WERI-Rb-1 (cell line): ENCODE measurements around the gene ATXN7L3B.

Experiments
- DNase-seq: peaks from one replicate; pipeline ENCODE4 v3.0.0-alpha.2; 2020
- H3K27ac ChIP-seq: fragments of 250-450 bp; sonication (Bioruptor Pico); 2 replicates; pipeline ENCODE4 v1.5.1; 2020; ENCODE audit warnings: mild to moderate bottlenecking, moderate library complexity
- H3K27me3 ChIP-seq: fragments of 250-450 bp; sonication (Bioruptor Pico); 2 replicates; pipeline ENCODE4 v1.5.1; 2021; ENCODE audit warnings: mild to moderate bottlenecking, low read depth, moderate library complexity; ENCODE audit not compliant: insufficient read depth, severe bottlenecking
- H3K36me3 ChIP-seq: fragments of 250-450 bp; sonication (Bioruptor Pico); 2 replicates; pipeline ENCODE4 v1.5.1; 2020; ENCODE audit warnings: mild to moderate bottlenecking, moderate library complexity
- H3K4me3 ChIP-seq: 2 replicates; pipeline ENCODE4 v1.5.1; 2011; ENCODE audit warnings: low read depth, mild to moderate bottlenecking, control low read depth, low read length
- H3K9me3 ChIP-seq: fragments of 250-450 bp; sonication (Bioruptor Pico); 2 replicates; pipeline ENCODE4 v1.5.1; 2021; ENCODE audit warnings: mild to moderate bottlenecking, moderate library complexity; ENCODE audit not compliant: severe bottlenecking
- CTCF ChIP-seq: IDR thresholded peaks from 2 replicates; pipeline ENCODE4 v1.5.1; 2011; ENCODE audit warnings: low read depth, mild to moderate bottlenecking, control low read depth, inconsistent platforms, low read length

Gene ATXN7L3B

DNA sequence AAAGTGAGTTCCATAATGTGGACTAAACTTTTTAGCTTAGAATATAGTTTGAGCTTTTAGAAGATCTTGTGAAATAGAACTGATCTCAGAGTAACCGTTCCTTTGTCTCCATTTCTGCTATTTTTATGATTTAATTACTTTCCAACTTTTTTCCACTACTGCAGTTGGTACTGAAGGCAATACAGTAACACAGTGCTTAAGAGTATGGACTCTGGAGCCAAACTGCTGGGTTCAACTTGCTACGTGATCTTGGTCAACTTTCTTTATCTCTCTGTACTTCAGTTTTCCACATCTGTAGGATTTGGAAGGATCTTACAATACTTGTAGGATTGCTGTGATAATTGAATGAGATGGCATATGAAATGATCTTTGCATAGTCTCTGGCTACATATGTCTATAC is 40.9 kb downstream of the ATXN7L3B start:
- H3K9me3 ChIP-seq, result no peaks in the 10 kb centered on the region
- H3K36me3 ChIP-seq, result no peaks in the 10 kb centered on the region
- DNase-seq, result no peak
- H3K27me3 ChIP-seq, result no peaks in the 10 kb centered on the region
- H3K27ac ChIP-seq, result no peak overlapping the region
- H3K4me3 ChIP-seq, result no peak overlapping the region
- no peak for TF ChIP-seq CTCF

DNA sequence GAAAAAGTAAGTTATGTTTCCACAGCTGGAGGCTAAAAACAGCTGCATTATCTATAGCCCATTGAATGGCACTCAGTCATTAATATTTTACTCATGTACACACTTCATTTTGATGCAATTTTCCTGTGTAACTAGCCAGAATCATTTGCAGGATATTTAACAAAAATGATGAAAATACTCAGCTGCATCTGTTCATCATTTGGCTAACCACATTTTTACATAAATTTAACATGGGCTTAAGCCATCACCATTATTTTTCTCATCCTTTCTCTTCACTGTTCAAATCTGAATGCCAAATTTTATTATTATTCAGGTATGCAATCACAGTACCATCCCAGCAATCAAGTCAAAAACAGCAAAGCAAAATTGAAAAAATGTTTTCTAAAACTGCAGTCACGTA is 41.8 kb downstream of the ATXN7L3B start:
- no peak overlapping the region for H3K27ac ChIP-seq
- TF ChIP-seq CTCF, result no peak

DNA sequence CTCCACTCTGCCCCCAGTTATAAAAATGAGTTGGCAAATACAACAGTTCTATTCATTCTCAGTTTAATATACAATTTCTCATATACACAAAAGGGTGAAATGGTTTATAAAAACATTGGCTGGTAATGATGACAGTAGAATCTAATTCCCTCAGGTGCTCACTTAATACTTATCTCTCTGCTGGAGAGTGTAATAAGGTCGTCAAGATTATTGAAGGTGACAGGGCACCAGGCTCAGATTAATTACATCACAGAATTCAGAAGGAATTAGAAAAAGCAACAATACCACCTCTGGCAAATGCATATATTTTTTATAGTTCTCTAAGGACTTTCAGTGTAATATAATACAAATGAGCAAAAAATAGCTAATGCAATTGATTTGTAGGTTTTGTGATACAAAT is 42.3 kb downstream of the ATXN7L3B start:
- Histone ChIP-seq H3K27me3 (no peaks in the 10 kb centered on the region), H3K27ac (no peak overlapping the region), H3K9me3 (no peaks in the 10 kb centered on the region), H3K4me3 (no peak overlapping the region), H3K36me3 (no peaks in the 10 kb centered on the region)
- DNase-seq, result no peak
- no peak for TF ChIP-seq CTCF

More for the DNA sequence above, 41.8 kb downstream of the ATXN7L3B start:
- DNase-seq, result no peak
- H3K36me3 ChIP-seq, result no peaks in the 10 kb centered on the region
- no peak overlapping the region for H3K4me3 ChIP-seq
- no peaks in the 10 kb centered on the region for H3K27me3 ChIP-seq
- no peaks in the 10 kb centered on the region for H3K9me3 ChIP-seq

DNA sequence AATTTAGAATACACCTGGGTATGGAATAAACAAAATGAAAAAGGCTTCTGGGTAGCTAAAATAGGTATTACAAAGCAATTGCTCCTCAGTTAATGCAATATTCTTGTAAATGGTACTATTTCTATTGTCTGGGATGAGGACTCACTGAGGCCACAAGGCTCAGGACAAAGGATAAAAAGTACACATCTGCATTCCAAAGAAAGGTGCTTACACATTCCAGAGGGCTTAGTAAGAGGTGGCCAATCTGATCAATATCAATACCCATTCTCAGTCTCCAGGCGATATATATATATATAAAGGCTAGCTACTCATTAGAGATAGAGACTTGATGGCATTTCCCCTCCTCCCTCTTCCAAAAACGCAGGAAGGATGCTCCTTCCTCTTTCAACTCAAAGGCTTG is 43.8 kb downstream of the ATXN7L3B start:
- Histone ChIP-seq H3K36me3 (no peaks in the 10 kb centered on the region), H3K9me3 (no peaks in the 10 kb centered on the region), H3K27me3 (no peaks in the 10 kb centered on the region), H3K4me3 (no peak overlapping the region), H3K27ac (no peak overlapping the region)
- DNase-seq, result no peak
- TF ChIP-seq CTCF, result no peak

- H3K9me3 ChIP-seq, result no peaks in the 10 kb centered on the region
- H3K27me3 ChIP-seq, result no peaks in the 10 kb centered on the region
- H3K27ac ChIP-seq, result no peak overlapping the region
- H3K4me3 ChIP-seq, result no peak overlapping the region
- no peak for TF ChIP-seq CTCF
- H3K36me3 ChIP-seq, result no peaks in the 10 kb centered on the region
- peak; percentile 14 for DNase-seq
These were observed 46.9 kb downstream of the ATXN7L3B start for GRCh38 chr12:74584483-74585062.

DNA sequence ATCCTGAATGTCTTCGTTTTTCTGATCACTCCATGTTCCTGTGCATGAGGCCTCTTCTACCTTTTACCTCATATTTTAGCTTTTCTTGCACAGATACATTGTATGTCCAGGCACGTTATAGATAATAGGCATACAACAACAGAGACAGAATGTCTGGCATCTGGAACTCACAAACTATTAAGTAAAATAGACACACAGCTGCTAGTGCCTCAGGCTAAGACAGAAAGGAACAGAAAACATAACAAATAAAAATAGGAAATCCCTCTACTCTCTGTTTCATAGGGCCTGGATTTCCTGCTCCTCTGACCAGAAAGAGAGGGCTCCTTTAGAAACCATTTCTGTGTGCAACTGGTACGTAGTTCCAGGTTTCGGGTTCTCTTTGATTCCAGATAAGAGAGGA is 48.6 kb downstream of the ATXN7L3B start:
- TF ChIP-seq CTCF, result no peak
- Histone ChIP-seq H3K27me3 (no peaks in the 10 kb centered on the region), H3K4me3 (no peak overlapping the region), H3K27ac (no peak overlapping the region), H3K9me3 (no peaks in the 10 kb centered on the region), H3K36me3 (no peaks in the 10 kb centered on the region)
- no peak for DNase-seq
